Stimulated activated CD8-positive, alpha-beta memory T cell treated with anti-CD3 and anti-CD28 coated beads, Interleukin-4, amount 100 ng/mL, for 4 hours (primary cell): ENCODE results near the gene CAPZB.

Experiments
- DNase-seq, 2 donors: peaks; one replicate each; pipeline ENCODE4 v3.0.0-alpha.2; 2020; ENCODE audit warnings: low read depth in 2 of 2, low spot score in 1 of 2

The CAPZB gene

DNA sequence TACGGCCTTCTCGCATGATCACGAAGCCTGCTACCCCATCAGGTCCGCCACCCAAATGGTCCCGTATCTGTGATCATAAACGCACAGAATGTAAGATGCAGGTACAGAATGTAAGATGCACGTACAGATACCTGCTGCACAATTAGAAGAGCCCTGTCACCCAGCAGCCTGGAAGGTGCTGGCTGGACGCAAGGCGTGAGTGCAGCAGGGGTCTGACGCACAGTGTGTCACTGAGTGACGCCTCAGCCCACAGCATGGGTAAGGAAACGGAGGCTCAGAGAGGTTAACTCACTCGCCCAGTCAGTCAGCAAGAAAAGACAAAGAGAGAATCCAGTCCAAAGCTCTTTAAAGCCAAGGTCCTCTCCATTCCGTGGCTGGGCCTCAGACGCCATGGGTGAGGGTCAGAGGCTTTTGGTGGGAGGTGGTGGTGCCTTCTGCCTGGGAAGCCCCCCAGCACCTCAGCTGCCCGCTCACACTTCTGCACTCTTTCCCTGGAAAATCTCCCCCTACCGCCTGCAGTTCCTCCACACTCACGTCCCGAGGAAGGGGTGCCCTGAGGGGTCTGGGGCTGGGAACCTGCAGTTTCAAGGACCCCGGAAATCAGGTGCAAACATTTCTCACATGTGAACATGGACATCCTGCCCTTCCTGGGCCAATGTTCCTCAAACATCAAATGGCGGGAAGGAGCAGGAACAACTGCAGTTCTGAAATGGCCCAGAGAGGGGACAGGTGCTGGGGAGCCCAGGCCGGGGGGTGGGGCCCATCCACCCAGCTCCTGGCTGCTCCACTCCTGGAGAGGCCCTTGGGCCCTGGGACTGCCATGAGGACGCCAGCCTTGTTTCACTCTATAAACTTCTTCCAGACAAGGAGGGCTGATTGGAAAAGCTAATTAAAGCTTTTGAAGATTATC lies 113.9 kb downstream of the CAPZB start:
- no peak for DNase-seq

DNA sequence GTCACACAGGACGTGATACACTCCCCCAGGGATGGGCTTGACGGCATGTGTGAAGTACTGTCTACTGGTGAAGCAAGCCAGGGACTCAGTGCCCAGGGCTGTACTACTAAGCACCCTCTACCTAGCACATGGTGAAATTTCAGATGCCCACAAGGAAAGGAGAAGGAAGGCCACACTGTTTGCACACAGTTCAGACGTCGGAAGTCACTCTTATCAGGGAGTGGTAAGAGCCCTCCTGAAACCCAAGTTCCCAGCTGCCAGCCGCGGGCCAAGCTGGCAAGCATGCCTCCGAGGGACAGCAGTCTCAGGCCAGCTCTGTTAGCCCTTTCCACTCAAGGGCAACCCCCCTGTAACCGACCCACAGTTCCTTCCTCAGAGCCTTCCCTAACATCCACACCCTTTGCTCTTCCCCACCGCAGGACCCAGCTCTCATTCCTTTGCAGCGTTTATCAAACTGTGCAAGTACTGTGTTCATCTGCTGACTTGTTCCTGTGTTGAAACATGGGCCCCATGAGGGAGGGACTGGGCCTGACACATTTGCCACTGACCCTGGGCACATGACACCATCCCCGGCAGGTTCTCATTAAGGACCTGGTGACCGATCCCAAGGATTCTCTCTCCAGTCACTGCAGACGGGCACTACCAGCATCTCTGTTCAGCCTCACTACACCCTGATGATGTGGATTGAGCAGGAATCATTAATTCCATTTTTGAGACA lies 114.7 kb downstream of the CAPZB start:
- no peak for DNase-seq

DNA sequence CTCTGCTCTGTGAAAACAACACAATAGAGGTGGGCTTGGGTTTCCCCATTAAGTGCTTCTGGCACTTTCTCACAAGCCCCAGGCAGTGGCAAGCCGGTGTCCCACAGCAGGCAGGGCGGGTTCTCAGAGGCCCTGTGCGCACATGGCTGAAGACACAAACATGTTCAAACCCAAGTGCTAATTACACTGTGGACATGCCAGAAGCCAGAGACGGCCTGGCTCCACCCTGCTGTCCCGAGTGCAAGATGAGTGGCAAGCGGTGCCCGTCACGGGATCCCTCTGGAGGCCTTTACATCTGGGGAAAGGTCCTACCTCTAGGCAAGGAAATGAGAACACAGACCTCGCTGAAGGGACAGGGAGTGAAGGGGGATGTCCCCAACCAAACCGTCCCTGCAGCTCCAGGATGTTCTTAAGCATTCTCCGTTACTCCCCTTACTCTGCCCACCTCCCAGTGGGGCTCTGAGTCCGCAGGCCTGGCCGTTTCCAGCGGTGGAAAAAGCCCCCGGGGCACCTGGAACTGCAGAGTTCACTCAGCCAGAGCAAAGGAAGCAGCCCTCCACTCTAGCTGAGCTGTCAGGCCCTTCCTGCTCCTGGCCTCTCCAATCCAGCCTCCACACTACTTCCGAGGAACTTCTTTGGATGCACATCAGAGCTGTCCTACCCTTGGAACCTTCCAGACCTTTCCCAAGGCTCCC lies 115.8 kb downstream of the CAPZB start:
- no peak for DNase-seq

DNA sequence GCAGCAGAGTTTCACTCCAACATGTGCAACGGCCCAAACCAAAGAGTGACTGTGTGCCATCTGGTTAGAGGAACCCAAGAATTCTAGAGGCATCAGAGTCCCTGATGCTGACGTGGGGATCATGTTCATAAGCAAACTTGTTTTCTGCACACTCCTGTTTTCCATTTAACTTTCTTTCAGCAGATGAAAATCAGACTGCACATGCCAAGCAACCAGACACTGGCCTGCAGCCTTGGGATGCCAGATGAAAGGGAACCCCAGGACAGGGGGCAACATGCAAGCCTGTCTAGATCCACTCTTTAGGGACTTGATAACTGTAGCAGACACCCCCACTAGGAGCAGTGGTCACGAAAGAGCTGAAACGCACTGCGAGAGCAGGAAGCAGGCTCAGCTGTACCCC lies 116.4 kb downstream of the CAPZB start:
- DNase-seq, result no peak

DNA sequence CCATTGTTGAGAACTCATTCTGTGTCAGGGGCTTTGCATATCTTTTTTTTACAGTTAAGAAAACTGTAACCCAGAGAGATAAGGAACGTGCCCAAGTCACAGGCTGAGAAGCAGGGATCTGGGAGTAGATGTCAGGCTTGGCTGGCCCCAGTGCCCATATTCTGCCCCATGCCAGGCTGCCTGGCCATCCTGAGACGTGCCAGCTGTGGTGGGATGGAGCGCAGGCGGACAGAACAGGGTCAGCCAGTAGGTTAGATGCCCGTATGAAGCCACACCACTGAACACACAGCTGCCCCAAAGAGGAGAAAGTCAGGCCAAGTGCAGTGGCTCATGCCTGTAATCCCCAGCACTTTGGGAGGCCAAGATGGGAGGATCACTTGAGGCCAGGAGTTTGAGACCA lies 117.3 kb downstream of the CAPZB start:
- no peak for DNase-seq

DNA sequence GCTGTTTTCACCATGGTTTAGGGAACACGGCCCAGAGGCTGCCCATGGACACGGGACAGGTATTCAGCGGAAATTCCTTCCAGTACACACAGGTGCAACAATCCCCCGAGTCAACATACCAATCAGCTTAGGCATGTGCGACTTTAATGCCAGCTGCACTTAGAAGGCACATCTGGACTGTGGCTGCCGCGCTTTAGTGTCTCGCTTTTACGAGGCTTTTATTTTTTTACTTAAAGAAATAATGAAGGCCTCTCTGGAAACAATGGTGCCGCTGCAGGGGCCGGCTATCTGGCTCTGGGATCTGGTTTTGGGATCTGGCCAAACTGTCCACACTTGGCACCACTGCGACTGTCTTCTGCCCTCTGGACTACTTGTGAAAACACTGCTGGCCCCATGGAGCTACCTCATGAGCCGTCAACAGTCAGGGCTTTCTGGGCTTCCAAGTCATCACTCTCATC lies 117.7 kb downstream of the CAPZB start:
- no peak for DNase-seq

DNA sequence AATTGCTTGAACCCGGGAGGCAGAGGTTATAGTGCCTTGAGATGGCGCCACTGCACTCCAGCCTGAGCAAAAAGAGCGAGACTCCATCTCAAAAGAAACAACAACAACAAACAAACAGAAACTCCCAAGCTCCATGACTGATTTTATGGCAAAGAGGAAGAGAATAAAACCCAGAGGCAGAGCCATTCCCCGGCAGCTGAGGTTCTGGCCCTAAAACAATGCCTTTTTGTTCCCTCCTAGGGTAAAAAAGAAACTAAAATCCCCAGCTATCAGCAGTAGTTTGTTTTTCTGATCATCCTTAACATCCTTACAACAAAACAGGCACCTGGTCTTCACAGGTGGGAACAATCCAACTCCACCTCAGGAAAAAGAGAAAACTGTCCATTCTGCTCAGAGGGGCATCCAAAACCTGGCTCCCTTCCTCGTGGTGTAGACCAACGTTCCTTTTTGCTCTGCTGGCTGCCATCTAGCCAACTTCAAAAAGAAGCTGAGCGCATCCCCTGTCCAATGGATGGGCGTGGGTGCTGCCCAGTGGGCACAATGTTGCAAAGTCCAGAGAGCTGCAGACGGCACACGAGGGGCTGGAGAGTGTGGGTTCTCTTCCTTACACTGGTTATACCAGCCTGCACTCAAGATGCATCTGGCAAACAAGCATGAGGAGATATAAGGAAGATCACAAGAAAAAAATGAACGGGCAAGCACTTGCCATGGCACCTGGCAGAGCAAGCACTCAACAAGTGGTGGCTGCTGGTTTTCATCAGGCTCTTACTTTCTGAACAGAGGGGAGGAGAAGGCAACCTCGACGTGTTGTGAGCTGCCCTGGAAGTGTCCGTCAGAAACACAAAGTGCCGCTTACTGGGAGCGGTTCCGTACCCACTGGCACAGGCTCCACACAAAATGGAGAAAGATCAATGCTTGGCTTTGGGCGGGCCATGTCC lies 118.5 kb downstream of the CAPZB start:
- DNase-seq, result no peak

DNA sequence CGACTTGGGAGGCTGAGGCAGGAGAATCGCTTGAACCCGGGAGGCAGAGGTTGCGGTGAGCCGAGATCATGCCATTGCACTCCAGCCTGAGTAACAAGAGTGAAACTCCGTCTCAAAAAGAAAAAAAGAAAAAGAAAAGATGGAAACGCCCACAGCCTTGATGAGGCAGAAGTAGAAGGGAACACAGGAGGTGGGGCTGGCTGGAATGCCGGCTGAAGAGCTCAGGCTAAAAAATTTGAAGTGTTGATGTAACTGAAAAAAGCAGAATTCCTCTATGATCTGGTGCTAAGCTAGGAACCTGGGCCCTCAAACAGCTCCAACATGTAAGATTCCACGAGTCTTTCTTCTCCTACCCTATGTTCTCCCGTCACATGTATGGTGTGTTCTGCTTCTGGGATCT lies 119.6 kb downstream of the CAPZB start:
- DNase-seq, result no peak

DNA sequence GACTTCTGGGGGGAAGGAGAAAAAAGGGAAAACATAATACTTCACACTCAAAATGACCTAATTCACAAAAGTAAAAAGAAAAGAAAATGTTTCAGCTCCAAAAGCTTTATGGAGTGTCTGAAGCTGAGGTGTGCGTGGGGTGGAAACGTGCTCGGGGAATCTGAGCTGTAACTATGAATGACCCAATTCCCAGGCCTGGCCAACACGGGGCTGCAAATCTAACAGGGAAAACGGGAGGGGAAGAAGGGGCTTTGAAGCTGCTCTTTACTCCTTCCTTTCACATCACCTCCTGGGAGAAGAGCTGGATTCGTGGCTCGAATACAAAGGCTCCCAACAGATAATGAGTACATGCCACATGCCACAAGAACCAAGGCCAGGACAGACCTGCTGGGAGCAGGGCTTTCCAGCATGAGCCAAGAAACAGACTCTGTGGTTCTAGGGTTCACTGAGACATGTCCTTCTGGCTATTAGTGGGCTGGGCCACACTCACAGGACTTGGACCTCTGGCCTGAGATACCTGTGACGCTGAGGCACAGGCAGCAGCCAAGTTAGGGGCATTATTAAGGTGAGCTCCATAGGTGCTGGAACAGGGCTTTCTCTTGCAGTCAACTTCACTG lies 121.7 kb downstream of the CAPZB start:
- no peak for DNase-seq

DNA sequence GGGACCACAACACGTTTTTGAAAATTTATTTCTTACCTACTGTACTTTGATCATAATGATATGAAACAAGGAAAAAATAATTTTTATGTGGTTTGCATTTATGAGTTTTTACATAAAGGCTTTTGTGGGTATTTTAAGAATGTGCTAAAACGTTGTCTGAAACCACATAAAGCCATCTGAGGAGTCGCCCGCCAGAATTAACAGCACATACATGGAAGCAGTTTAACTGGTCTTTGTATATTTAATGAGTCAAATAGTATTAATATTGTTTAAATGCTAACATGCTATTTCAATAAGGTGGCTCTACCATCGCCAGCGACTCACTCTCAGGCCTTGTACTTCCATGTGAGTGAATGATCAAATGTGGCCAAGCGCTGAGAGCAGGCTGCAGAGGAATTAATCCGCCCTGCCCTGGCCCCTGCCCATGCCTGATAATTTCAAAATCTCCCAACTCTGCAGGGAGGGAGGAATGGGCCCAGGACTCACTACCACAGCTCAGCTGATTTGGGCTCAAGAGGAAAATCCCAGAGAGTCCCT lies 123.7 kb downstream of the CAPZB start:
- DNase-seq, result no peak

DNA sequence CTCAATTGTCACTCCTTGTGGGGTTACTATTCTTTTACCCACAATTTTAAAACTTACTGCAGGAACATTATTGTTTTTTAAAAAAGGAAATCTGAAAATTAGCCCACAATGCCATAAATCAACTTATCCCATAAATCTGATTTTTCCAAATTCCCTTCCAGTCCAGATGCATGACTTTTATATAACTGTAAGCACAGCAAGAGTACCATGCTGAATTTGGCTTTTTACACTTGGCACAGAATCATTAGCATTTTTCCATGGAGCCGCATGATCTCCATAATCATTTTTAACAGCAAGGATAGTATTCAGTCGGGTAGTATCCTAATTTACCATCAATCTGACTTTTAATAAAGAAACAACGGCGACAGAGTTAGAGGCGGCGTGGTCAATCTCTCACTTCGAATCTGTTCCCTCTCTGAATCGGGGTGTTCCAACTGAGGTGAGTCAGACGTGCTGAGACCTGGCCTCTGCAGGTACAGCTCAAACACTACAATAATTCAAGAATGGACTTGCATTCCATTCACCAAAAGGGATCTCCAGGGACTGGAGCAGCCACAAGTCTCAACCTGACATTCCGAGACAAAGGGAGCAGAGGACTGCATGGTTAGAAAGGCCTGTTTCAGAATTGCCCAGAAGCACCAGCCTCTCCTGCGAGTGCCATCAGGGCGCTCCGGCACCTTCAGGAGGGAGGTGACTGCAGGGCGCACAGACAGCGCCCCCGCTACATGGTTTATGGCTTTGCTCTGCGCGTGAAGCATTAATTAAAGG lies 124.3 kb downstream of the CAPZB start:
- no peak for DNase-seq

DNA sequence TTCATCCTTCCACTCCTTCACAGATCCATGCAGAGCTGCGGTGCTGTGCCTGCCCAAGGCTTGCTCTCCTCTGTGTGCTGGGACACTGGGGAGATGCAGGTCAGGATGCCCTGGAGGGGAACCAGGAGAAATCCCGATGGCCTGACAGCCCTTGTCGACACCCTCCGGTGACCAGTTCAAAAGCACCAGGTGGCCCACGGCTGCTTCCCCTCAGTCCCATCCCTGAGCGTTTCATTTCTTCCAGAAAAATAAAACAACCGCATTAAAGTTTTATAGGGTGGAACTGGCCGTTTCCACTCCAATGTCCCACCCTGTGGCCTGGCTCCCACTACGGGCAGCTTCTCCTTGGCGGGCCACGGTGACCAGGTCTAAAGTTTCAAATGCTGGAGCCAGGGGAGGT lies 124.9 kb downstream of the CAPZB start:
- DNase-seq, result no peak

DNA sequence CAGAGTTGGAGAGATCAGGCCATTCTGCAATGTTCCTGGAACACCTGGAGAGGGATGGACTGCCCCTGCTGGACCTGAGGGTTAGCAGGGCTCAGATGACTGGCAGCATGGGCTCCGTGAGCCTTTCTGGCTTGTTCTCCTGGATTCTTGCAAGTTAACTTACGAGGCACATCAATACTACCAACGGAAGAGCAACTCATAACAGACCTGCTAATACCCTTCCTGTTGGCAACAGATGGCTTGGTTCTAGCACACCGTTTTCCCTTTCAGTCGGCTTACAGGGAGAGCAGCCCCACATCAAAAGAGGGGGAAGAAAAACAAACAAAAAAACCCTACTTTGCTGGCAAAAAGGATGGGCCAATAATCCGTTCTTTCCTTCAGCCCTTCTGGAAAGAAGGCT lies 125.3 kb downstream of the CAPZB start:
- DNase-seq, result no peak

DNA sequence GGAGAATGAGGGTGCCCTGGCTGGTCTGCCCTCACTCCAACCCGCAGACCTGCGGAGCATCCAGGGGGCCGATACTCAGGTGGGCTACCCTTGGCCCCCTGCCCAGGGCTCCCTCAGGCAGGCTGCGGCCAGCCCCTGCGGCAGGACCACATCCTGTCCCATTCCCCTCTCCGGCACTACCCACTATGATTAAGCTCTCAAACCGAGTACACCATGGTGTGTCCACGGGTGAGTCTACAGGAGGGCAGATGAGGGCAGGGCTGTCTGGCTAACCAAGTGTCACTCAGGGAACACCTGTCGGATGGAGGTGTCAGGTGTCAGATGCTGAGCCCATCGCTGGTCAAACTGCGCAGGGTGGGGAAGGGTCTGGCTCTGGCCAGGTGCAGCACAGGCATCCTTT lies 126.0 kb downstream of the CAPZB start:
- DNase-seq, result no peak

DNA sequence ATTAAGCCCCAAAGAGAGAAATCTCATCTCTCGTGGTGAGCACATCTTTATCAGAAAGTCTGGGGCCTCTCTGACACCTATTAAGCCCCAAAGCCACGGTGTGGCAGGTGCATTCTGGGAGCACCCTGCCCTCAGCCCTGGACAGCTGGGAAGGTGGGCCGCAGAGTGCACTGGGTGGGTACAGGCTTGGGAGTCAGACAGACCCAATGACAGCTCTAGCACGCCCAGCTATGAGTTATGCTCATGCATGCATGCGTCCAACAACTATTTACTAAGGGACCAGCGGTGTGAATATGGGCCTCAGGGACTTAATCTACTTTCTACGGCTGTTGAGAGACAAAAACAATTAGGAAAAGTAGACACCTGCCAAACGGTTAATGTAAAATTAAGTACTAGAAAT lies 126.6 kb downstream of the CAPZB start:
- no peak for DNase-seq

DNA sequence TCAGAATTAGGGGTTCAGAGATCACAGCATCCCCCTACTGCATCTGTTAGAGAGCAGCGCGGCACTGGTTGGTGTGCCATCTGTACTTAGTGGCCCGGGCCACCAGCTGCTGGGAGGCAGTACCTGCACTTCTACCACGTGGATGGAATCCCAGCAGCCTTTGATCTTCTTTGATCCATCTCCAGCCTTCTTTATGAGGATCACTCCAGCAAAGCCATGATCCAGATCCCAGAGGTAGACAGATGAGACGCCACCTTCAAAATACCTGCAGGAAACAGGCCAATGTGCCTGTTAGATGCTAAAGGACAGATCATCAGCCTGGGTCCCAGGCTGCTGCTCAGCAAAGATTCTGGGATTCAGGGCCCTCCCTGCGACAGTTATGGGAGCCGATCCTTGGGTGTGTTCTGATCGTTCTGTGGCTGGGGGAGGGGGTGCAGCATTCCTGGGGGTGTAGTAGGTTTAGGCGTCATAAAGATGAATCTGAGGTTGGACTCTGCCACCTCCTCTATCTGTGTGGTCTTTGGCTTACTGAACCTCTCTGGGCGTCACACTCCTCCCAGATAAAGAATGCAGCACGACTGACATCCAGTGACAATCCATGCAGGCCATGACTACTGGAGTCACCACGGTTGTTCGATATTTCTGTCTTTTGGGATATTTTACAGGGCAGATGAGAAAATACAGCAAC lies 127.9 kb downstream of the CAPZB start:
- no peak for DNase-seq

DNA sequence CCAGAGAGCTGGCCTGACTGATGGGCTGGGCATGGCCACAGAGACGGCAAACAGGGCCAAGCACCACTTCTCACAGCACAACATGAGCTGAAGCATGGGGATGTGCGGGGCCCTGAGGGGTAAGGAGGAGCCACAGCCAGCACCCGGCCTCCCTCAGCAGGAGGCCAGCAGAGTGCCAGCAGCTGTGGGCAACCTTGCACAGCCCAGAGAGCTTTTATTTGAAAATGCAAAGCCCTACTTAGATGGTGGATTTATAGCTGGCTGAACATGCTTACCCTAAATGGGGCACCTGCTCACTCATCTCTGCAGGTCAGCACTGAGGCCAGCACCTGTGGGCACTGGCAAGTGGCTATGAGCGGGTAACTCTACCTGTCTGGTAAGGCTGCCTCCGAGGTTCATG lies 129.1 kb downstream of the CAPZB start:
- no peak for DNase-seq

DNA sequence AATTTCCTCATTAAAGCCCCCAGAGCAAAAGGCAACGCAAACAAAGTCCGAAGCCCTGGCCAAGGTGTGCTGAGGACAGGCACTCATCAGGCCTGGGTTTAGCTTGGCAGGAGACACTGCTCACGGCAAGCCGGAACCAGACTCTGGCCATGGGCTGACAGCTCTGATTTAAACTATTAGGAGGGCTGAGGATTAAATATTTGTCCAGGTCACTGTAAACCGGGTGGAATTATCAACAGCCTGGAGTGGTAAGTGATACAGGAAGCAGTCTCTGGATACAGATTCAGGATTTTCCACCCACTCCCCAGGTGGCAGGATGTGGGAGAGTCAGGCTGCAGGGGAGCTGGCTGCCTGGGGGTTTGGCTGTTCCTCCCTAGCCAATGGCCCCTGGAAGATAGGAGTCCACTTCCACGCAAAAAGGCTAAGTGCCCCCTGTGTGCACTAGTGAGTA lies 130.8 kb downstream of the CAPZB start:
- no peak for DNase-seq

DNA sequence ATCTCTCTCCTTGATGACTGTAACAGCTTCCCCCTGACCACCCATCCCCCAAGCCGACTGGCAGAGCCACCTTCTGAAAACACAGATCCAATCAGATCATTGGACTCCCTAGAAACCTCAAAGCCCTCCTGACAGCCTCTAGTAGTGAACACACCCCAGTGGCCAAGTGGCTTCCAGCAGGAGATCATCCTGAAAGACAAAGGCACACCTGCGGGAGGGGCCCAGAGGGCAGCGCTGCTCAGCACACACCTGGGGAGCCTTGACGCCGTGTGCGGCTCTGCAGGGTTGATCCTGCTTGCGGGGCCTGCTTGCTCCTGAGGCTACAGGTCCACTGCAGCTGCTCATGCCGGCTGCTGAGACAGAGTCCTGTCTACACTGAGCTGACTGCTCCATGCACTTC lies 131.7 kb downstream of the CAPZB start:
- no peak for DNase-seq
